Endodermal cell (in vitro differentiated cells): Measurements from ENCODE around the gene MIB1. TPM values are rescaled to one million over a fixed set of nuclear protein-coding genes. Genes with fewer than 3 reads are reported as not detected.

ENCODE experiments used
- DNase-seq: peaks from one replicate; pipeline ENCODE4 v3.0.0-alpha.2; 2017
- H3K27ac ChIP-seq: 2 replicates; pipeline ENCODE4 v1.5.1; 2013; ENCODE audit warnings: mild to moderate bottlenecking, low read depth, low read length, moderate library complexity
- H3K27me3 ChIP-seq: 2 replicates; pipeline ENCODE4 v1.6.1; 2013; ENCODE audit warnings: mild to moderate bottlenecking, low read length, moderate library complexity; ENCODE audit not compliant: insufficient read depth, control insufficient read depth, poor library complexity, severe bottlenecking
- H3K36me3 ChIP-seq: 2 replicates; pipeline ENCODE4 v1.7.0; 2013; ENCODE audit warnings: mild to moderate bottlenecking, low read length, moderate library complexity; ENCODE audit not compliant: control insufficient read depth, insufficient read depth
- H3K4me1 ChIP-seq: one replicate; pipeline ENCODE4 v1.7.0; 2013; ENCODE audit warnings: low read length; ENCODE audit not compliant: control insufficient read depth, insufficient read depth
- H3K4me3 ChIP-seq: 2 replicates; pipeline ENCODE4 v1.5.1; 2013; ENCODE audit warnings: mild to moderate bottlenecking, low read length, moderate library complexity
- H3K9ac ChIP-seq: 2 replicates; pipeline ENCODE4 v1.6.1; 2013; ENCODE audit warnings: mild to moderate bottlenecking, low read length, moderate library complexity; ENCODE audit not compliant: poor library complexity, severe bottlenecking; ENCODE audit errors: extremely low read depth
- H3K9me3 ChIP-seq: 2 replicates; pipeline ENCODE4 v1.6.1; 2013; ENCODE audit warnings: mild to moderate bottlenecking, low read length, moderate library complexity; ENCODE audit not compliant: control insufficient read depth
- H3K27ac Mint-ChIP-seq: 2 replicates; pipeline ENCODE4 v1.8.0; 2020; ENCODE audit warnings: mixed read lengths
- H3K27me3 Mint-ChIP-seq: 2 replicates; pipeline ENCODE4 v1.8.0; 2021; ENCODE audit warnings: mild to moderate bottlenecking, mixed read lengths; ENCODE audit not compliant: insufficient read depth
- H3K36me3 Mint-ChIP-seq: 2 replicates; pipeline ENCODE4 v1.8.0; 2020; ENCODE audit warnings: low read depth, mixed read lengths
- H3K4me1 Mint-ChIP-seq: 2 replicates; pipeline ENCODE4 v1.8.0; 2020; ENCODE audit warnings: mixed read lengths
- H3K4me3 Mint-ChIP-seq: 2 replicates; pipeline ENCODE4 v1.8.0; 2020; ENCODE audit warnings: mild to moderate bottlenecking, moderate library complexity, mixed read lengths
- H3K9me3 Mint-ChIP-seq: 2 replicates; pipeline ENCODE4 v1.8.0; 2020; ENCODE audit warnings: mild to moderate bottlenecking, mixed read lengths
- CTCF ChIP-seq: fragments of 200-600 bp; sonication (generic); conservative IDR thresholded peaks from 2 replicates; pipeline ENCODE4 v1.5.0; 2021; ENCODE audit warnings: antibody characterized with exemption, mild to moderate bottlenecking
- WGBS, 2 experiments: methylation state at CpG; one replicate each; pipeline versions ENCODE4 v1.1.5 to v1.1.7; 2013; ENCODE audit warnings: missing lambda C conversion rate in 2 of 2, mixed read lengths in 1 of 2; ENCODE audit not compliant: insufficient coverage in 1 of 2, insufficient read length in 1 of 2; 5-methylcytosine and 5-hydroxymethylcytosine counted together
- total RNA-seq, 2 donors: library from RNA; stranded (reverse); fragmentation: NEBNext Ultra II Directional in 1 of 2; extraction: Animal tissue kit (Norgen Biotek cat#: 25700) in 1 of 2; gene quantifications; 2 replicates in 1 of 2; 3 replicates in 1 of 2; pipeline ENCODE4 v1.2.1, GENCODE V29; 2021

Gene MIB1
- total RNA-seq, 2 donors from 2014 or later: 66.4 to 75.0 TPM

GRCh38 chr18:21714474-21714873 lies 26.1 kb upstream of the MIB1 start:
- Mint-ChIP-seq H3K36me3 (no peaks in the 10 kb centered on the region), H3K9me3 (peaks cover 30% of the 10 kb centered on the region), H3K27me3 (peaks cover 20% of the 10 kb centered on the region), H3K4me1 (peaks cover 2% of the 10 kb centered on the region), H3K27ac (no peak overlapping the region), H3K4me3 (no peak overlapping the region)
- H3K9ac ChIP-seq: no peak overlapping the region
- H3K27me3 ChIP-seq: peaks cover 12% of the 10 kb centered on the region
- no peaks in the 10 kb centered on the region for H3K4me1 ChIP-seq
- no peaks in the 10 kb centered on the region for H3K36me3 ChIP-seq
- peaks cover 6% of the 10 kb centered on the region for H3K9me3 ChIP-seq
- H3K4me3 ChIP-seq: no peak overlapping the region
- no peak for TF ChIP-seq CTCF
- WGBS, 2 experiments: 100% methylated on average over 1 of the region's 1 CpG
- no peak for DNase-seq
- H3K27ac ChIP-seq: no peak overlapping the region

GRCh38 chr18:21722687-21723086 lies 17.9 kb upstream of the MIB1 start:
- peaks cover 10% of the 10 kb centered on the region for H3K27me3 Mint-ChIP-seq
- H3K27ac Mint-ChIP-seq: no peak overlapping the region
- H3K4me3 Mint-ChIP-seq: no peak overlapping the region

GRCh38 chr18:21725201-21725600 lies 15.4 kb upstream of the MIB1 start:
- DNase-seq: no peak
- no peaks in the 10 kb centered on the region for H3K36me3 ChIP-seq
- Mint-ChIP-seq H3K27ac (no peak overlapping the region), H3K4me1 (no peaks in the 10 kb centered on the region), H3K9me3 (peaks cover 4% of the 10 kb centered on the region), H3K4me3 (no peak overlapping the region), H3K27me3 (peaks cover 6% of the 10 kb centered on the region), H3K36me3 (no peaks in the 10 kb centered on the region)
- no peak for TF ChIP-seq CTCF
- H3K4me1 ChIP-seq: no peaks in the 10 kb centered on the region
- H3K4me3 ChIP-seq: no peak overlapping the region
- H3K27ac ChIP-seq: no peak overlapping the region
- peaks cover 6% of the 10 kb centered on the region for H3K9me3 ChIP-seq
- no peak overlapping the region for H3K9ac ChIP-seq
- no peaks in the 10 kb centered on the region for H3K27me3 ChIP-seq
- WGBS, 2 experiments: 89 to 92% methylated on average over 3 to 4 of the region's 4 CpGs

More at GRCh38 chr18:21722687-21723086, 17.9 kb upstream of the MIB1 start:
- Histone ChIP-seq H3K27ac (no peak overlapping the region), H3K36me3 (no peaks in the 10 kb centered on the region), H3K4me1 (no peaks in the 10 kb centered on the region), H3K27me3 (no peaks in the 10 kb centered on the region), H3K4me3 (no peak overlapping the region), H3K9ac (no peak overlapping the region), H3K9me3 (no peaks in the 10 kb centered on the region)
- no peak for TF ChIP-seq CTCF
- Mint-ChIP-seq H3K36me3 (no peaks in the 10 kb centered on the region), H3K4me1 (no peaks in the 10 kb centered on the region), H3K9me3 (peaks cover 5% of the 10 kb centered on the region)
- DNase-seq: no peak
- WGBS, 2 experiments: no CpG with 5 or more reads among the region's 2 CpGs
